Middle frontal gyrus (tissue), 1 donor: ENCODE results near the gene KCNJ6.
"Not testable (repeated sequence)": the region's sequence is repeated elsewhere in the genome, so short reads cannot be mapped to it uniquely, and the experiment has no call there.

Experiments
- DNase-seq: peaks from one replicate; pipeline ENCODE4 v3.0.0-alpha.2; 2015; ENCODE audit warnings: low spot score; ENCODE audit errors: extremely low spot score

Gene KCNJ6

GRCh38 chr21:37614351-37614875 is 301.8 kb downstream of the KCNJ6 start:
- no peak for DNase-seq

- DNase-seq, result no peak
These were observed 309.2 kb downstream of the KCNJ6 start for GRCh38 chr21:37607081-37607480.

GRCh38 chr21:37606549-37606948 is 309.7 kb downstream of the KCNJ6 start:
- no peak for DNase-seq

DNA sequence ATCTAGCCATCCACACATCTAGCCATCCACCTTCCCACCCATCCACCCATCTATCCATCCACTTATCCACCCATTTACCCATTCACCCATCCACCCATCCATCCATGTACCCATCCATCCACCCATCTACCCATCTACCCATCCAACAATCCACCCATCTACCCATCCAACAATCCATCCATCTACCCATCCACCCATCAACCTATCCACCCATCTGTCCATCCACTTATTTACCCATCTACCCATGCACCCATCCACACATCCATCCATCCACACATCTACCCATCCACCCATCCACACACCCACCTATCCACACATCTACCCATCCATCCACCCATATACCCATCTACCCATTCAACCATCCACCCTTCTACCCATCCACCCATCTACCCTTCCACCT is 311.3 kb downstream of the KCNJ6 start:
- no peak for DNase-seq

DNA sequence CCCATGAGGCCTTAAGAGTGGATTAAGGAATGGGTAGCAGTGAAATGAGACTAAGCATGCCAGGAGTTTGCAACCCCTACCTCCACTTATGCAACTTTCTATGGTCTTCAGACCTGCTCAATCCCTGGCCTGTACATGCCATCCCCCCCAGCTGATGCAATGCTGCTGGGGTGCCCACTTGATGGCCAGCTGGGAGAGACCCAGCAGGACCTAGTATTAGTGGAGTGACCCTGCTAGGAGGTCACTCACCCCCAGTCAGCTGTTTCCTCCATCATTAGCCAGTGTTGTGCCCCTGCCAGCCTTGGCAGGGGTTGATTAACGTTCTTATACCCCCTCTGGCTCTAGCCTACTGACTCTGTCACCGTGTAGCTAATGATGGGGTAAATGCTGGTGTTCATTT is 313.1 kb downstream of the KCNJ6 start:
- DNase-seq, result no peak

DNA sequence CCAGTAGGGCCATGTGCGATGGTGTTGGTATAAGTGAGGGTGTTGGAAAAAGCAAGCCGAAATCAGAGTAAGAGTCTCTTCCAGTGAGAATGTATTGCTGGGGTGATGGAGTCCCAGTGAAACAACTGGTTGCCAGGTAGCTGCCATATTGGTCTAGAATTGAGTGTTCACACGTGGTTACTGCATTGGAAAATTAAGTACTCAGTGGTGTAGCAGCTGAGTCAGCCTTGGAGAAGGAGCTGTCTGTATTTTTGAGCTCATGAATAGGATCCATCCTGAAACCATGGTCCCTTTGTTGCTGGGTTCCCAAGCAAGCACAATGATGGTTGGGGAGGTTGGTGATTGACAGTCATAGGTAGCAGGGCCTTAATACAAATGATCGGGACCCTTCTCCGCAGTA is 314.3 kb downstream of the KCNJ6 start:
- DNase-seq, result no peak

DNA sequence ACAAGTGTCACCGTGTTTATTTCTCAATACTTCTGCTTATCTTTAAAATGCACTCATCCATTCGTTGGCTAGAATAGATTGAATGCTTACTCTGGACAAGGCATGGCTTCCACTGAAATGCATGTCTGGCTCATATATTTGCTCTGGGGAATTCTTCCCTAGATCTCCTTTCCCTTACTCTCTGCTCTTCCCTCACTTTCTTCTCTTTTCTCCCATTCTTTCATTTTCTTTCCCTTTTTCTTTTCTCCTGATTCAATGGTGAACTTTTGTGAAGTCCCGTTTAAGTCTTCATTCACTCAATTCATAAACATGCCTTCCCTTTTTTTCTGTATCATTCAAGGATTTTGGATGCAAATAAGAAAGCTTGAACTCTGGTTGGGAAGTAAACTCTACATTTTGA is 315.2 kb downstream of the KCNJ6 start:
- DNase-seq, result no peak

- DNase-seq, result no peak
These were observed 320.3 kb downstream of the KCNJ6 start for GRCh38 chr21:37595944-37596343.

DNA sequence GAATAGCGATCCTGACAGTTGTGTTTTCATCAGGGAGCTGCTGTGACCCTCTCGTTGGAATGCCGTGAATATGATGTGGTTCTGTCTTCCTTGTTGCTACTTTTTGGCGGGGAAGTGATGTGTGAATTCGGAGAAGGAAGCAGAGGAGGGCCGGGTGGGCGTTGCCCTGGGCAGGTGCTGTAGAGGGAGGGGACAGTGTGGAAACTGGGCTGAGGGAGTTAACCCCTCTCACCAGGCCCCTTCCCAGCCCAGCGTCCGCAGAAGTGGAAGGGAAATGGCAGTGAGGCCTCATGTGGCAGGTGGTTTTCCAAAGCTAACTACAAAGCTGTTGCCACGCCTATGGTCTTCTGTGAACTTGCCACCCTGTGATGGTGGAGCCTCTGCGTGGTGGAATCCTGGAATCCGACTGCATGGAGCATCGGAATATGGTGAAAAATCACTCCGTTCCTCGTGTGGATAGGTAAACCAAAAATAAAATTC is 321.7 kb downstream of the KCNJ6 start:
- DNase-seq, result no peak

GRCh38 chr21:37593740-37594471 is 322.4 kb downstream of the KCNJ6 start:
- DNase-seq, result no peak

DNA sequence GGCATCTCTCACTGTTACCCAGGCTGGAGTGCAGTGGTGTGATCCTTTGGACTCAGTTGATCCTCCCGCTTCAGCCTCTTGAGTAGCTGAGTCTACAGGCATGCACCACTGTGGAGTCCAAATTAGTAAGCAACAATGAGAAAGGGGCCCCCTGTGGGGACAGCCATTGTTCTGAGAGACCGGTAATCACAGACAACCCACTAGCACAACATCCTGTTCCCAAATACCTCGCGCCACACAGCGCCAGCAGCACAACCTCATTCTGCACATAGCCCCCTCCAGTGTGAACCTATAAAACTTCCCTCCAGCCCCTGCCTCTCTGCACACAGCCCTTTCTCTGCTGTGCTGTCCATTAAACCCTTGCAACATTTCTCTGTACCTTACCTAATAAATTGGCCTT is 323.2 kb downstream of the KCNJ6 start:
- DNase-seq, result no peak

DNA sequence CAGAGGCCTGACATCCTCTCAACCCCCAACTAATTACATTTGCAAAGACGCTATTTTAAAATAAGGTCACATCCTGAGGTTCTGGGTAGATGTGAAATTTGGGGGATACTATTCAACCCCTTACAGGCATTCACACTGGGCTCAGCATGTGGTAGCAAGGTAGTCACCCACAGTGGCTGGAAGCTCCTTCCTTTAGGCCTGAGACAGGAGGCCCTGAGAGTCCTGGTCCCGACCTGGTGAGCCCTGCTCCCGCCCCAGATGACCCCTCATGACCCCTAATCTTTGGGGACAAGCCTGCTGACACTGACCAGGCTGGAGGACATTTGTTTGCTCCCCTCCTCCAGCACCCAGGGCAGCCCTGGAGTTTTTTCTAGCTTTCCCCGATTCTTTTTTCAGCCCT is 323.8 kb downstream of the KCNJ6 start:
- no peak for DNase-seq

DNA sequence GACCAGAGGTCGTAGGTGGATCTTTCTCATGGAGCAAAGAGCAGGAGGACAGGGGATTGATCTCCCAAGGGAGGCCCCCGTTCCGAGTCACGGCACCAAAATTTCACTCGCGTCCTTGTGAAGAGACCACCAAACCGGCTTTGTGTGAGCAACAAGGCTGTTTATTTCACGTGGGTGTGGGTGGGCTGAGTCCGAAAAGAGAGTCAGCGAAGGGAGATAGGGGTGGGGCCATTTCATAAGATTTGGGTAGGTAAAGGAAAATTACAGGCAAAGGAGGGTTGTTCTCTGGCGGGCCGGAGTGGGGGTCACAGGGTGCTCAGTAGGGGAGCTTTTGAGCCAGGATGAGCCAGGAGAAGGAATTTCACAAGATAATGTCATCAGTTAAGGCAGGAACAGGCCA is 324.3 kb downstream of the KCNJ6 start:
- not testable (repeated sequence) for DNase-seq

DNA sequence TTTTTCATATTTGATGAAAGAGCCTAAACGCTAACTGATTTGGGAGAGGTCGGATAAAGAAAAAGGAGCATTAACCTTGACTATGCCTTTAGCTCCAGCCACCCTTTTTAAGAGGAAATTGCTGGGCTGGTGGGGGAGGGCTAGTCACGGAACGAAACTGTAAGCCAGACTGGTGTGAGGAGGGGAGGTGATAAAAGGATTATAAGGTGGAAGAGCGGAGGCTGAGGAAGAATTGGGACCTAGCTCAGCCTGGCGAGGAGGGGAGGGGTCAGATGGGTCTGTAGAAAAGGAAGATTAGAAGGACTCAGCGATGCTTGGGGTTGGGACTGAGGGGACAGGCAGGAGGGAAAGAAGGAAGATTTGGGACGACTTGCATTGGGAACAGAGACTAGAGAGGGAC is 325.4 kb downstream of the KCNJ6 start:
- DNase-seq, result not testable (repeated sequence)

GRCh38 chr21:37588644-37589043 is 327.6 kb downstream of the KCNJ6 start:
- DNase-seq, result not testable (repeated sequence)

- DNase-seq, result no peak
These were observed 328.6 kb downstream of the KCNJ6 start for GRCh38 chr21:37587635-37588177.

- DNase-seq, result no peak
These were observed 329.1 kb downstream of the KCNJ6 start for GRCh38 chr21:37587203-37587602.

DNA sequence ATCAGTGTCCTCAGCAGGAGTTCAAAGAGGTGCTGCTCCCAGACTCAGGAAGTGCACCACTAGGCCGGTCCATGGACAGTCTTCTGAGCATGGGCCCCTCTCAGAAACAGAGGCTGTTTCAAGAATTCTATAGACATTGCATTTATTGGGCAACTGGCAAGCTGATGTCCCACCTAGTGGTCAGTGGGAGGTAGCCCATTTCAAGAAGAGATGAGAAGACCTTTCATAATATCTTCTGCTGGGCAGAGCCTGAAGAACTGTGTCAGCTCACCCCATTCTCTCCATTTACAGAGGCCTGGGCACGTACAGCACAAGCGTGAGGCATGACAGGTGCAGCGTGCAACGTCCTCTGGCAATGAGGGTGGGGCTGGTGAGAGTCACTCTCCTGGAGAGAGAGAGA is 333.7 kb downstream of the KCNJ6 start:
- no peak for DNase-seq

DNA sequence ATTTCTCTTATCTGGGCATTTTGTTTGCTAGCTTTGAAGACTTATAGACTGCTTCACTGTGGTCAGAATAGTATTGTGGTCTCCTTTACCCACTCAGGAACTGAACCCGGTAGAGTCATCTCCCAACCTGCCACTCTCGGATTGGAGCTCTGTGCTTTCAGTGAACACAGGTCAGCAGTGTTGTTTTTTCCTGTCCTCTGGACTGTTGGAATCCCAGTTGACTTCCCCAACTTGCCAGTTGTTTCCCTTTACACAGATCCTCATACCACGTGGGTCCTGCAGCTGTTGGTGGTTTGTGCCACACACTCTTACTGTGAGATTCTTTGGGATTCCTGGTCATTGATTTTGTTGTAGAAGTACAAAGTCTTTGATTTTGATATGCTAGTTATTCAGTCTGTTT is 335.6 kb downstream of the KCNJ6 start:
- no peak for DNase-seq

DNA sequence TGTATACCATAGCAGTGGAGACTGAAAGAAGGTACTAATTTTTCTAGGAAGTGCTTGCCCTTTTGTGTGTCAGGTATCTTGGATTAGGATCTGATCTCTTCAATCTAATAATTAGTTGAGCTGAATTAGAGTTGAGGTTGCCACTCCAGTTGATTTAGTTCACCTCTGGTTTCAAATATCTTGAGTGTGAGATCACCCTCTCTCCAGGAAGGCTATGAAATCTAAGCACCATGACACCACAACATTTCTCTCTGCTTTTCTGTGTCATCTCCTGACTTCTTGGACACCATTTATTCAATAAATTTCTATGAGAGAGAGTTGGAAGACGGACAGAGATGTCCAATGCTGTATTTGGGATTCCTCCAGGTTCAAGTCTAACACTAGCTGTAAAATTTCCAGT is 336.9 kb downstream of the KCNJ6 start:
- DNase-seq, result no peak

DNA sequence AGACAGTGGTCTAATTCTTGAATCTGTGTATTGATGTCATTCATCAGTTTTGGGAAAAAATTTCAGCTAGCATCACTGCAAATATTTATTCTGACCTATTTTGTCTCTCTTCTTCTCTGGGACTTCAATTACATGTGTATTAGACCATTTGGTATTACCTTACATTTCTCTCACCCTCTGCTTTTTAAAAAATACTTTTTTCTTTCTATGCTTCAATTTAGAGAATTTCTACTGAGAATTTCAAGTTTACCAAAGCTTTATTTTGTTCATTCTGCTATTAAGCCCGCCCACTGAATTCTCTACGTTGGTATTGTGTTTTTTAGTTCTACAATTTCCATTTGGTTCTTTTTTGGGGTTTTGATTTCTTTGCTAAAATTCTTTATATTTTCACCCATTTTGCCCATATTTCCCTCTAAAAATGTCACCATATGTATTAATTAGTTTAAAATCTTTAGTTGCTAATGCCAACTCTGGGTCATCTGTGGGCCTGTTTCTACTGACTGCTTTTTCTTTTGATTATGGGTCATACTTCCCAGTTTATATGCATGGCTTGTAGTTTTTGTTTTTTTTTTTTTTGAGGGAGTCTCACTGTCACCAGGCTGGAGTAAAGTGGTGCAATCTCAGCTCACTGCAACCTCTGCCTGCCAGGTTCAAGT is 337.7 kb downstream of the KCNJ6 start:
- DNase-seq, result no peak

DNA sequence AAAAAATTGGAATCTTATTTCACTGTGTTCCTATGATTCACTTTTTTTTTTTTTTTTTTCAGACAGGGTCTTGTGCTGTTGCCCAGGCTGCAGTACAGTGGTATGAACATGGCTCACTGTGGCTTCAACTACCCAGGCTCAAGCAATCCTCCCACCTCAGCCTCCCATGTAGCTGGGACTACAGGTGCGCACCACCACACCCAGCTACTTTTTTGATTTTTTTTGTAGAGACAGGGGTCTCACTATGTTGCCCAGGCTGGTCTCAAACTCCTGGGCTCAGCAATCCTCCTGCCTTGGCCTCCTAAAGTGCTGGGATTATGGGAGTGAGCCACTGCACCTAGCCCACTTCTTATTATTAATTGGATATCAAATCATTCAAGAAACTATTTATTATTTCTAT is 339.3 kb downstream of the KCNJ6 start:
- DNase-seq, result not testable (repeated sequence)
